C4-2B (cell line): ENCODE results near the gene FAM89B.

Experiments
- CTCF ChIP-seq: fragments of 450-650 bp; conservative IDR thresholded peaks from 2 replicates; pipeline ENCODE4 v1.5.1; 2017; ENCODE audit warnings: mild to moderate bottlenecking
- ZFX ChIP-seq: fragments of 450-650 bp; IDR thresholded peaks from 2 replicates; pipeline ENCODE4 v1.6.1; 2017

GRCh38 chr11:65573391-65574079, 1.2 kb downstream of the FAM89B start:
- TF ChIP-seq CTCF = no peak
- TF ChIP-seq ZFX = no peak
